PC-9 (cell line): Measurements from ENCODE around the gene LCOR.

Experiments
- CTCF ChIP-seq: fragments of 200-600 bp; sonication (generic); conservative IDR thresholded peaks from 2 replicates; pipeline ENCODE4 v1.6.1; 2017; ENCODE audit warnings: mixed run types, antibody characterized with exemption, mild to moderate bottlenecking, moderate library complexity
- EZH2 ChIP-seq: fragments of 200-600 bp; sonication (generic); IDR thresholded peaks from 2 replicates; pipeline ENCODE4 v1.8.0; 2017; ENCODE audit warnings: antibody characterized with exemption, low read depth

- no peak for TF ChIP-seq CTCF
- no peak for TF ChIP-seq EZH2
Measured at GRCh38 chr10:96904648-96905047, 72.5 kb downstream of the LCOR start.
